ENCODE measurements around the gene NLGN2. TPM values are rescaled to one million over a fixed set of nuclear protein-coding genes. Genes with fewer than 3 reads are reported as not detected.

NLGN2 gene
- total RNA-seq, 1 experiment from 2014 or later = 70.2 TPM

GRCh38 chr17:7404737-7405349 is 2.8 kb upstream of the NLGN2 start:
- WGBS (ENCODE audit: extremely low coverage, insufficient read length, low lambda C conversion rate) = no CpG with 5 or more reads among the region's 65 CpGs
- no peak overlapping the region for H2BK5ac ChIP-seq (ENCODE audit: insufficient read length, low read length)
- 0 out of 2 replicates have a peak overlapping the region, but pooled peaks have one; percentile 34 for H3K14ac ChIP-seq (ENCODE audit: insufficient read depth, low read length)

More at GRCh38 chr17:7404737-7405349, 2.8 kb upstream of the NLGN2 start:
- Histone ChIP-seq H2BK20ac (ENCODE audit: low read depth, low read length, poor library complexity, severe bottlenecking) (no peak overlapping the region), H3K4me2 (ENCODE audit: insufficient read depth, insufficient read length, low read length) (peak overlapping the region; percentile 78), H3K4ac (ENCODE audit: low read depth, low read length) (no peak overlapping the region), H2BK120ac (ENCODE audit: low read depth, low read length, poor library complexity, severe bottlenecking) (no peak overlapping the region), H4K5ac (ENCODE audit: insufficient read length, low read depth, low read length) (no peak overlapping the region), H3K9me3 (ENCODE audit: control insufficient read depth, low read depth, low read length) (no peaks in the 10 kb centered on the region), H3K27me3 (ENCODE audit: insufficient read depth, low read length) (no peaks in the 10 kb centered on the region), H4K8ac (replicated peaks; ENCODE audit: insufficient read length, low read depth, low read length) (no peak overlapping the region), H3K4me1 (ENCODE audit: insufficient read depth, low read length) (no peaks in the 10 kb centered on the region; the same call in 1 of the 2 replicates), H2AK5ac (ENCODE audit: insufficient read length, low read length) (no peak overlapping the region), H3K18ac (ENCODE audit: insufficient read length, low read depth, low read length) (no peak overlapping the region), H3K56ac (ENCODE audit: insufficient read length, low read depth, low read length) (no peak overlapping the region), H3K27ac (ENCODE audit: insufficient read length, low read depth, low read length) (no peak overlapping the region), H2BK15ac (ENCODE audit: low read depth, low read length) (no peak overlapping the region), H2AFZ (ENCODE audit: low read length) (no peak overlapping the region), H4K91ac (ENCODE audit: insufficient read length, low read depth, low read length) (no peak overlapping the region), H2BK12ac (ENCODE audit: insufficient read length, low read depth, low read length) (no peak overlapping the region), H3K23me2 (ENCODE audit: insufficient read length, low read depth, low read length, poor library complexity, severe bottlenecking) (peaks cover 5% of the 10 kb centered on the region), H3K79me1 (ENCODE audit: insufficient read depth, low read depth, low read length, poor library complexity, severe bottlenecking) (no peaks in the 10 kb centered on the region), H3K9ac (ENCODE audit: extremely low read depth, insufficient read length, low read length) (peak overlapping the region; percentile 30), H4K20me1 (ENCODE audit: control insufficient read depth, insufficient read depth, insufficient read length) (no peaks in the 10 kb centered on the region), H3T11ph (ENCODE audit: low read length) (no peak overlapping the region), H3K23ac (ENCODE audit: insufficient read length, low read depth, low read length) (no peak overlapping the region), H3K79me2 (ENCODE audit: insufficient read depth, low read length) (no peaks in the 10 kb centered on the region)
- Mint-ChIP-seq H3K9me3 (no peaks in the 10 kb centered on the region), H3K4me3 (peak overlapping the region; percentile 84 to 94), H3K27me3 (ENCODE audit: low read depth) (no peaks in the 10 kb centered on the region), H3K27ac (peak overlapping the region; percentile 61 to 96 (median 95); a peak in 3 of 7 replicates), H3K36me3 (ENCODE audit: insufficient read depth in 1 of 3, low read depth in 3 of 3) (peaks cover 13 to 22% (median 15%) of the 10 kb centered on the region in 3 experiments), H3K4me1 (peaks cover 26 to 34% of the 10 kb centered on the region in 2 experiments)
- DNase-seq = peak; percentile 69
- TF ChIP-seq CTCF (conservative IDR thresholded peaks at IDR 0.05) = no peak
